Stimulated activated CD8-positive, alpha-beta memory T cell treated with anti-CD3 and anti-CD28 coated beads, Interleukin-7, amount 100 ng/mL, for 4 hours (primary cell): Measurements from ENCODE around the gene TRIM34.
A peak's percentile ranks its signal among the peaks of the same experiment; 100 is the strongest.
"Not testable (repeated sequence)": the region's sequence is repeated elsewhere in the genome, so short reads cannot be mapped to it uniquely, and the experiment has no call there.

Experiments
- DNase-seq, 2 donors: peaks; one replicate each; pipeline ENCODE4 v3.0.0-alpha.2; 2020; ENCODE audit warnings: low read depth in 2 of 2

Gene TRIM34

DNA sequence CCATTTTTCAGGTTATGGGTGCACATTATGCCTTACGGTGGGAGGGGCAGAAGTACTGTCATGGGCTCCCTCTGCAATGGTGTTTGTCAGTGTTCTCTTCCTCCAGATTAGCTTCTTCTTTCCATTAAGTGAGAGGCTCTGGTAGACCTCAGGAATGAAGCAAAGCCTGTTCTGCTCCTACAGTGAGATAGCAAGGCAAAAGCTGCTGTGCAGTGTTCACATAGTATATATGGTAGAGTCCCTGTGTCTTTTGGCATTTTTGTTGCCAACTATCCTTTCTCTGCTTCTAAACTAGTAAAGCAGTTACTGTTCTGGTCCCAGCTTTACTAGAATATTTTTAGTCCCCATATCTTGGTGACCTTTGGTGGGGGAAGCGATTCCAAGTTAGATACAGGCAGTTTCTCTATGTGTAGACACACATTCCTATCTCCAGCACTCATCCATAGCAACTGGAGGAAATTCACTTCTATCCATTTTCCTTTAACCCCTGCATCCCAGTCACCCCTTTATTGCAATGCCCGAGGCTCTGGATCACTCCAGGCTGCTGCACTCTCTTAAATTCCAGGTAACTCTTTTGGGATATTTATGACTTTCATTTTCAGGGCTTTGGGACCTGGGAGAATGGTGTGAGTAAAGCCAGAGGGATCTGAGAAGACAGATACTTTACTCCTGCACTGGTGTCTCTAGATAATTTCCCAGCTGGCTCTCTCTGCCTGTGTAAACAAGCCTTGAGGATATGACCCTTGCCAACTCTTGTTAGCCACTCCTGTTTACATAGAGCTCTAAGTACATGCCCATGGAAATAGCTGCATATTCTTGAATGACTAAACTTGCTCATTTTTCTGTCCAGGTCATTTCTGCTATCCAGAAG is 3.9 kb upstream of the TRIM34 start:
- no peak for DNase-seq

DNA sequence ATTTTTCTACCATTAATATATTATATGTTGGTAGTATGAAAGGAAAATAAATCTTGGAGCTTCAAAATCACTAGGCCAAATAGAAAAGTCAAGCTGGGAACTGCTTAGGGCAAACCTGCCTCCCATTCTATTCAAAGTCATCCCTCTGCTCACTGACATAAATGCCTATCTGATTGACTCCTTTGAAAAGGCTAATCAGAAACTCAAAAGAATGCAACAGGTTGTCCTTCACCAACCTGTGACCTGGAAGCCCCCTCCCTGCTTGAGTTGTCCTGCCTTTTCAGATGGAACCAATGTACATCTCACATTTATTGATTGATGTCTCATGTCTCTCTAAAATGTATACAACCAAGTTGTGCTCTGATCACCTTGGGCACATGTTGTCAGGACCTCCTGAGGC is 3.2 kb upstream of the TRIM34 start:
- no peak for DNase-seq

DNA sequence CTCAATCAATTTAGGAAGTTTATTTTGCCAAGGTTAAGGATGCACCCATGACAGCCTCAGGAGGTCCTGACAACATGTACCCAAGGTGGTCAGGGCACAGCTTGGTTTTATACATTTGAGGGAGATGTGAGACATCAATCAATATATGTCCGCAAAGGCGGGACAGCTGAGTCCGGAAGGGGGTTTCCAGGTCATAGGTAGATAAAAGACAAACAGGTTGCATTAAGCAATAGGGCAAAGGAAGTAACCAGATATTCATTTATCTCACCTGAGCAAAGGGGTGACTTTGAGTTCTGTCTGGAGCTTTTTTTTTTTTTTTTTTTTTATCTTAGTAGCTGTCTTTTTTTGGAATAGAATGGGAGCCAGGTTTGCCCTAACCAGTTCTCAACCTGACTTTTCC is 2.0 kb upstream of the TRIM34 start:
- DNase-seq = no peak

DNA sequence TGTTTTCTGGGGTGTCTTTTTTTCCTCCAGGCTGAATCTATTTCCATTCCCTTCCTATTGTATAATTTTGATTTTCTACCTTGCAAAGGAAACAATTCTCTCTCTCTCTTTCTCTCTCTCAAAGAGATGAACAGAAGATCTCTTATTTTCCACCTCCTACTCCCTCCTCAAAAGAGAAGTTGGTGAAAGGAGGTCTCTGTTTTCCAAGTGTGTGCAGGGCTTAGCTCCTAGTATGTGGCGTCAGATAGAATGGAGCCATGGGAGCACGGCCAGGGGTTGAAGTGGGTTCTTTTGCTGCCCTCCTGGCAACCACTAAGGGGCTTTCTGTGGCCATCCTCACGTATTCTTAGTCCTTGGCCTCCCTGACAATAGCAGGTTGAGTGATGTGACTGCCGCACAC is 480 bp downstream of the TRIM34 start:
- DNase-seq = no peak

DNA sequence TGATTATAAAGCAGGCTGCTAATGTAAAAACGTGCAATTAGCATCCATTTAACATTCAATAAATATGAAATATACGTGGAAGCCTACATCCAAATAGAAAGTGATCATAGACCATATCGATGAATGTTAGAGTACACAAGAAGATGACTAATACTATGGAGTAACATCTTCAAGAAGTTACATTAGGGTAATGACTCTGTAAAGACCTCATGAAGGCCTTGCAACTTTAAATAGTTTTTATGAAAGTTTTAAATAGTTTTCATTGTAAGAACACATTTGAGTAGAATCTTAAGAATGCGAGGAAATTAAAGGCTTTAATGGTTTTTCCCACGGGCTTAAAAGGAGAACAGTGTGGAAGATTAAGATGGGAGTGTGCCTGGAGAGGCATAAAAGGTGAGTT is 1.4 kb downstream of the TRIM34 start:
- DNase-seq = no peak

DNA sequence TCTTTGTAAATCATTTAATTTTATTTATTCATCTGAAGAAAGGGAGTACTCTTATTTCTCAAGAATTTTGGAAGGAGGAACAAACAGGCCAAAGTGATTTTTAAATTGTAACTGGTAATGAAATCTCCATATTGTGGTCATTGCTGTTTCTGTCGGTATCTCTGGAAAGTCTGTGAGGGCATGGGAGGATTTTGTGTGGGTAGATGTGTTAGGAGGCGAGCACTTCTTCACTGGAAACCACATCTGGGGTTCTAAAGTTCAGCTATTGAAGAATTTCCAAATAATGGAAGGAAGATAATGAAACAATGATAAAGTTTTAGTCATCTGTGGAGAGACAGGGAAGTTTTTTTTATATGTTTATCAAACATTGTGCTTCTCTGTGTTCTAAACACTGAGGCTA is 6.6 kb downstream of the TRIM34 start:
- DNase-seq = no peak

DNA sequence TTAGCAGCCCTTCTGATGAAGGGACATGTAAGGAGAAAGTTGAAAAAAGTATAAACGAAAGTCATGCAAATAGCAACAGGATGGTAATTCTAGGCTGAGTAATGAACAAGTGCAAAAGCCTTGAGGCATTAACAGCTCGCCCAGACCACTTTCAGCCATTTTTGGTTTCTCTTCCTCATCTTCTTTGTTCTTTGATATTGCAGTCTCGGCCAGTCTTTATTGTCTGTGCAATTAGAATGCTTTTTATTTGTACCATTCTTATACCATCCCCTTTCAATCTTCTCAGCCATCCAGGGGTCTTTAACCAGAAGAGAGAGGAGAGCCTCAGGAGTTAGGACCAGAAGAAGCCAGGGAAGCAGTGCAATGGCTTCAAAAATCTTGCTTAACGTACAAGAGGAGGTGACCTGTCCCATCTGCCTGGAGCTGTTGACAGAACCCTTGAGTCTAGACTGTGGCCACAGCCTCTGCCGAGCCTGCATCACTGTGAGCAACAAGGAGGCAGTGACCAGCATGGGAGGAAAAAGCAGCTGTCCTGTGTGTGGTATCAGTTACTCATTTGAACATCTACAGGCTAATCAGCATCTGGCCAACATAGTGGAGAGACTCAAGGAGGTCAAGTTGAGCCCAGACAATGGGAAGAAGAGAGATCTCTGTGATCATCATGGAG is 7.3 kb downstream of the TRIM34 start:
- no peak for DNase-seq

DNA sequence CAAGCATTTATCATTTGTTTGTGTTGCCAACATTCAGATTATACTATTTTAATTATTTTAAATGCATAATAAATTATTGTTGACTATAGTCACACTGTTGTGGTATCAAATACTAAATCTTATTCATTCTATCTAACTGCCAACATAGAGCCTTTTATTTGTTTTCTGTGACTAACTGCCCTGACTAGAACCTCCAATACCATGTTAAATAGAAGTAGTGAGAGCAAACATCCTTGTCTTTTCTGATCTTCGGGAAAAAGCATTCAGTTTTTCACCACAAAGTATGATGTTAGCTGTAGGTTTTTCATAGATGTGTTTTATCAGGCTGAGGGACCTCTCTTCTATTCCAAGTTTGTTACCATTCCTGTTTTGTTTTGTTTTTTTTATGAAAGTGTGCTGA is 15.2 kb downstream of the TRIM34 start:
- no peak for DNase-seq

DNA sequence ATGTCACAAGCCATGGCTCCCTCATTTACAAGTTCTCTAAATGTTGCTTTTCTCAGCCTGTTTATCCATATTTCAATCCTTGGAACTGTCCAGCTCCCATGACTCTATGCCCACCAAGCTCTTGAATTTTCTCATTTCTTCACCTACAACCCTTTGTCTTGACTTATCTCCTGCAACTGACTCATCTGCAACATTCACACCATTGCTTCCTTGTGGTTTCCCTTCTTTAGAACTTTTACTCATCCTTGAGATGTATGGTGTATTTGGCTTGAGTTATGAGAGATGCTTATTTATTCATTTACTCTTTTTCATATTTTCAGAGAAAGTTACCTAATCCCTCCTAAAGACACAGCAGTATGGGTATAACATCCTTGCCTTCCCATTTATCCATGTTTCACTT is 18.8 kb downstream of the TRIM34 start:
- DNase-seq = no peak

DNA sequence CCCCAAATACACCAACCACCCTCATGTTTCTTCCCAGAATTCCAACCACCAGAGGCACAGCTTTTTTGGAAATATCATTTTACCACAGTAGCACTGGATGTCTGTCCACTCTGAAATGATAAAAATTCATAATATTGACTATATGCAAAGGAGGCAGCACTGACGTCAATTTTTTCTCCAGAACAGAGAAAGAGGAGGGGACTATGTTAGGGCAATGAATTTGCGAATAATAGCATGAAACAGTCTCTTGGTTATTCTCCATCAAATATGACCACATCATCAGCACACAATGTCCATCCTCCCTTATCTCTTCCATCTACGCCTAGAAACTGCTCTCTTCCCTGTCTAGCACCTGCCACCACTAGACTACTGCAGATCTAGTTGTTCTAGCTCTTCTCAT is 21.3 kb downstream of the TRIM34 start:
- no peak for DNase-seq

DNA sequence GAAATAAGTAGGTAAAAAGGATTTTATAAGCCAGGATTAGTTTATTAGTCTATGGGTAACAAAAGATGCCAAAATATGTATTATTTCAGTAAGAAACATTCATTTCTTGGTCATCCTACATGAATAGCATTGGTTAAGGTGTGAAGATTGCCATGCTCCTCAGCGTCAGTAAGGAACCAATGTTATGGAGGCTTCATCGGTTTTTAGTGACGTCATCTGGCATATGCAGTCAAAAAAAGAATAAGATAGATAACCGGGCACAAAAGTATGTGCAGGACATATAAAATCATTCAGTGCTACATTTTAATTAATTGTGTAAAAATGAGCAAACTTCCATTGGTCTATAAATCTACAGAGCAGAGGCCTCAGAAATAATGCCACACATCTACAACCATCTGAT is 30.7 kb downstream of the TRIM34 start:
- DNase-seq = no peak

DNA sequence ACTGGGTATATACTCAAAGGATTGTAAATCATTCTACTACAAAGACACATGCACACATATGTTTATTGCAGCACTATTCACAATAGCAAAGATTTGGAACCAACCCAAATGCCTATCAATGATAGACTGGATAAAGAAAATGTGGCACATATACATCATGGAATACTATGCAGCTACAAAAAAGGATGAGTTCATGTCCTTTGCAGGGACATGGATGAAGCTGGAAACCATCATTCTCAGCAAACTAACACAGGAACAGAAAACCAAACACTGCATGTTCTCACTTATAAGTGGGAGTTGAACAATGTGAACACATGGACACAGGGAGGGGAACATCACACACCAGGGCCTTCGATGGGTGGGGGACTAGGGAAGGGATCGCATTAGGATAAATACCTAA is 32.2 kb downstream of the TRIM34 start:
- DNase-seq = not testable (repeated sequence)

DNA sequence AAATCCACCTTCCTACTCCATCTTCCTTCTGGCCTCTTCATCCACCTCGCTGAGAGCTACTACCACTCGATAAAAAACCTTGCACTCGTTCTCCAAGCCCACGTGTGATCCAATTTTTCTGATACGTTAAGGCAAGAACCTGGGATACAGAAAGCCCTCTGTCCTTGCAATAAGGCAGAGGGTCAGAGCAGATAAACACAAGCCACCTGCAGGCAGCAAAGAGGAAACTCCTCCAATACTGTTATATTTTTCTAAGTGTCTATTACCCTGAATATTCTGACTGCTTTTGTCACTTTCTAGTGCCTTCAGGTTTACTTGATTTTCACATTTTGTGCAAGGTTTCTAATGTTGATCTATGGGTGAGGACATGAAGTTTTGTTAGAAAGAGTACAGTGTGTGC is 33.5 kb downstream of the TRIM34 start:
- no peak for DNase-seq

DNA sequence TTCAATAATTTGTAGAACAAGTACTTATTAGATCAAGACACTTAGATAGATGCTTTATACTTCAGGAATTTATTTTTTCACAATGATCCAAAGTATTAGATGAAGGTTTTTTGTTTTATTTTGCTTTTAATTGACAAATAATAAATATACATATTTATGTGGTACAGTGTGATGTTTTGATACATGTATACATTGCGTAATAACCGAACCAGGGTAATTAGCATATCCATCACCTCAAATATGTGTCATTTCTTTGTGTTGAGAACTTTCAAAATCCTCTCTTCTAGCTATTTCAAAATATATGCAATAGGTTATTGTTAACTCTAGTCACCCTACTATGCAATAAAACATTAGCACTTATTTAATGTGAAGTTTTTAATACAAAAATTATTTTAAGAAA is 38.7 kb downstream of the TRIM34 start:
- no peak for DNase-seq

DNA sequence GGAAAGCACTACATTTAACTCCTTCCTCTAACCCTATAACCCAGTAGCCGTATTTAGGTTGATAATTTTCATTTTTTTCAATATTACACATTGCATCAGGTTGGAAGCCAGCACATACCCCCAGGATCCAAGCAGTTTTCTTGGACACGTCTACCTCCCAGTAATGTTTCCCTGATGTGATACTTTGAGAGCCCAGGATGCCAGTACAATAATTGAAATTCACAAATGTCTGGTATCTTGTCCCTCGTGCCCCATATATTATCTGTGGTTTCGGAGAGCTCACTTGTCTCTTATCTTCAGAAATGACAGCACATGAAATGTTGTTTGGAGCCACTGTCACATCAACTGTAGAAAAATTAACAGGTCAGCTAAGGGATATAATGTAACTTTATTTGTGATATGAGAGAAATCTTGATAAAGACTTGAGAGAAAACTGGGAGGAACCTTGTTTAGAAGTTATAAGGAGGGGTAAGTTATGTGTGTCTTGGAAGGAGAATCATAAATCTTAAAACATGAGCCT is 40.3 kb downstream of the TRIM34 start:
- DNase-seq = no peak

DNA sequence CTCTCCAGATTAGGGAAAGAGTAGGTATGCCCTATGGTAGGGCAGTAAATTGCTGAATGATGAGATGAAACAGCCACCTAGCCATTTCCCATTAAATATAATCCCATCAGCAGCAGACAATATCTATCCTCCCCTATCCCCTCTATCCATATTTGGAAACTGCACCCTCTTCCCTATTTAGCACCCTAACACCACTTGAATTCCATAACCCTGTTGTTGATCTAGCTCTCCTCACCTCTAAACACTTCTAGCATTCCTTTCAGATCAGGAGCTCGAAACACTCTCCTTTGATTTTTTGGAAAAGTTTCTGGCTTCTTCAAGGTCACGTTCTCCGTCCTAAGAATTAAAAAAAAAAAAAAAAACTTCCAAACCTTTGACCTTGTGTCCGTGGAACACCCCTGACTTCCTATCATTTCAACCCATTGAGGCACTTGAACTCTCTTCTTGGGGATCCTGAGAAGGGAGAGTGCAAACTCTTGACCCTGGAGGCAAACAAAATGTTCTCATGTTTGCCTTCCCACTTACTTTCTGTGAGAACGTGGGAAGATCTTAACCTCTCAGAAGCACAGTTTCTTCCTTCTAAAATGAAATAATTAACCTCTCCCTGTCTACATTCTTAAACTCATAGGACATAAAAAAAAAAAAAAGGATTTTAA is 41.1 kb downstream of the TRIM34 start:
- DNase-seq = no peak

DNA sequence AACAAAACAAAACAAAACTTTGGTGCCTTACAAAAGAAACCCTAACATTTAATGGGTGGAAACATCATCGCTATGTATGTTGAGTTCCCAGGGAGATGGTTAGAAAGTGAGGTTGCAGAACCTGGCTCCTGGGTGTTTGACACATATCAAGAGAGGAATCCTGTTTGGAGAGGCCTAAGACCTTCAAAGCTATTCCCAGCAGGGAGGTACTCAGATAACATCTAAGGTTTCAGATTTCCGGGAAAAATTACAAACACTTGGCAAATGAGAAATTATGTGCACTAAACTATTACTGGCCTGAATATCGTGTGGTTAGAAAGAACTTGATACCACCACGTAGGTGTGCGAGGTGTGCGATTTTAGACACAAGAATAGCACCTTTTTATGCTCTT is 41.6 kb downstream of the TRIM34 start:
- DNase-seq = no peak

DNA sequence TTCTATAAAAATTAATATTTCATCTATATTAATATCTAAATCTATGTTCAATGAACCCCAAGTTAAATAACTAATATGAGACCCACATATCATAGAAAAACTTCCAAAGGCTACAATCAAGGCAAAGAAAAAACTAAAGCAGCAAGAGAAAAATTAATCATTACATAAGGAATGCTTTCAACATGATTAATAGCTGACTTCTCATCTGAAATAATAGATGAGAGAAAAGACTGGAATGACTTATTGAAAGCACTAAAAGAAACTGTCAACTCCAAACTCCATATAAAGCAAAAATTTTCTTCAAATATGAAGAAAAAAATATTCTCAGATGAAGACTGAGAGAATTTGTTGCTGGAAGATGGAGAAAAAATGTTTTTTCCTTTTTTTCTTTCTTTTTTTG is 47.0 kb downstream of the TRIM34 start:
- no peak for DNase-seq

DNA sequence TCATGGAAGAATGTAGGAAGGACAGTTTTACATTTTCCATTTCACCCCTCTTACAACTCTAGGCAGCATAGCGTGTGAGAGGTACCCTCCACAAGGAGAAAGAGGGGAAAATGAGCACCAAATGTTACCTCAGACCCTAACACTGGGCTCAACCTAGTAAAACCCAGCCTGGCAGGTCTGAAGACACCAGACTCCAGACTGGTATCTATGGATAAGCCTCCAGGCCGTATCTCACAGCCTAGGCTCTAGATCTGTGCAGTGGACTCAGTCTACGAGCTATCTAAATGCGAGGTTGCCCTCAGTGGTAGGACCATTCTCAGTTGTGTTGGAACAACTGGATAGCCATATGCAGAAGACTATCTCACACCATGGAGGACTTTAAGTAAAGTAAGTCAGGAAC is 49.6 kb downstream of the TRIM34 start:
- DNase-seq = no peak

DNA sequence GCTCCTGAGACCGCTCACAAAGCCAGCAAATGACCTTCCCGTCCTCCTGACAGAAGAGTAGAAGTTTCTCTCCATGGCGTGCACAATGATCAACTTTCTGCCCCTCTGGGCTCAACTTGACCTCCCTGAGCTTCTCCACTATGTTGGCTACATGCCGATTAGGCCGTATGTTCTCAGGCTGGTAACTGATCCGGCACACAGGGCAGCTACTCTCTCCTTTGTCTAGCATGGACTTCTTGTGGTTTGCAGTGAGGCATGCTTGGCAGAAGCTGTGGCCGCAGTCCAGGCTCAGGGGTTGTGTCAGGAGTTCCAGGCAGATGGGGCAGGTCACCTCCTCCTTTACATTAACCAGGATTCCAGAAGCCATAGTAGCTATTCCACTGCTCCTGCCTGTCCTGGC is 55.0 kb downstream of the TRIM34 start:
- no peak for DNase-seq

DNA sequence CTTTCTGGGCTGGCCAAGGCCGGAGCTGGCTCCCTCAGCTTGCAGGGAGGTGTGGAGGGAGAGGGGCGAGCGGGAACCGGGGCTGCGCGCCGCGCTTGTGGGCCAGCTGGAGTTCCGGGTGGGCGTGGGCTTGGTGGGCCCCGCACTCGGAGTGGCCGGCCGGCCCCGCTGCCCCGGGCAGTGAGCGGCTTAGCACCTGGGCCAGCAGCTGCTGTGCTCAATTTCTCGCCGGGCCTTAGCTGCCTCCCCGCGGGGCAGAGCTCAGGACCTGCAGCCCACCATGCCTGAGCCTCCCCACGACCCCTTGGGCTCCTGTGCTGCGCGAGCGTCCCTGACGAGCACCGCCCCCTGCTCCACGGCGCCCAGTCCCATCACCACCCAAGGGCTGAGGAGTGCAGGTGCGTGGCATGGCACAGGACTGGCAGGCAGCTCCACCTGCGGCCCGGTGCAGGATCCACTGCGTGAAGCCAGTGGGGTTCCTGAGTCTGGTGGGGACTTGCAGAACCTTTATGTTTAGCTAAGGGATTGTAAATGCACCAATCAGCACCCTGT is 58.2 kb downstream of the TRIM34 start:
- not testable (repeated sequence) for DNase-seq

DNA sequence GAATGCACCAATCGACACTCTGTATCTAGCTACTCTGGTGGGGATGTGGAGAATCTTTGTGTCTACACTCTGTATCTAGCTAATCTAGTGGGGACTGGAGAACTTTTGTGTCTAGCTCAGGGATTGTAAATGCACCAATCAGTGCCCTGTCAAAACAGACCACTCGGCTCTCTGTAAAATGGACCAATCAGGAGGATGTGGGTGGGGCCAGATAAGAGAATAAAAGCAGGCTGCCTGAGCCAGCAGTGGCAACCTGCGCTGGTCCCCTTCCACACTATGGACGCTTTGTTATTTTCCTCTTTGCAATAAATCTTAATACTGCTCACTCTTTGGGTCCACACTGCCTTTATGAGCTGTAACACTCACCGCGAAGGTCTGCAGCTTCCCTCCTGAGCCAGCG is 58.8 kb downstream of the TRIM34 start:
- DNase-seq = peak; percentile 17 to 20
